ENCODE data around the gene TMEM248. TPM values are rescaled to one million over a fixed set of nuclear protein-coding genes. Genes with fewer than 3 reads are reported as not detected.
"Not testable (repeated sequence)": the region's sequence is repeated elsewhere in the genome, so short reads cannot be mapped to it uniquely, and the experiment has no call there.

Gene TMEM248
- total RNA-seq, 3 donors from 2014 or later (not counting 1 experiment from before 2014, with no cell fraction given) = 97.3 to 105 (median 103) TPM

DNA sequence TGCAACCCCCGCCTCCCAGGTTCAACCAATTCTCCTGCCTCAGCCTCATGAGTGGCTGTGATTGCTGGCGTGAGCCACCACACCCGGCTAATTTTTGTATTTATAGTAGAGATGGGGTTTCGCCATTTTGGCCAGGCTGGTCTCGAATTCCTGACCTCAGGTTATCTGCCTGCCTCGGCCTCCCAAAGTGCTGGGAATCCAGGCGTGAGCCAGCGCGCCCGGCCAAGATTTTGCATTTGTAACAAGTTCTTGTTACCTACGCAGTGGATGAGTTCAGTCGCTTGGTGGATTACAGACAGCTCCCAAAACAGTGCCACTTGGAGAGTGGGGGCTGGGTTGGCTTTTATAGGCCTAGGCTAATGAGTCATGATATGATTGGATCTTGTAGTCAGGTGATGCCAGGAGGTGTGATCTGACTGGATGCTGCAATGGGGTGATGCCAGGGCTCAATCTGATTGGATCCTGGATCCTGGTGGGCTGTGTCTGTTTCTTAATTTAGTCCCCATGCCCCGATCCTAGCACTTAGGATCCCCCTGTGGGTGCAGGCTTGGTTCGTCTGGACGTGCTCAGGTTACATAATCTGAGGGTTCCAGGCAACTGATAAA, 54.1 kb downstream of the TMEM248 start:
- Mint-ChIP-seq H3K36me3 (peaks cover 6% of the 10 kb centered on the region), H3K9me3 (peaks cover 3 to 4% of the 10 kb centered on the region in 2 donors), H3K27ac (no peak overlapping the region), H3K27me3 (ENCODE audit: low read depth in 2 of 2) (no peaks in the 10 kb centered on the region), H3K4me1 (no peaks in the 10 kb centered on the region), H3K4me3 (no peak overlapping the region)
- DNase-seq (no peak), ATAC-seq (no peak)
- intact Hi-C loops (cut with micrococcal nuclease) = no loop called here
- H3K36me3 ChIP-seq (ENCODE audit: control insufficient read depth, insufficient read depth, low read length) = no peaks in the 10 kb centered on the region
- 92% methylated on average over 15 of the region's 15 CpGs for WGBS (ENCODE audit: insufficient coverage)
- TF ChIP-seq, protein P1, sequence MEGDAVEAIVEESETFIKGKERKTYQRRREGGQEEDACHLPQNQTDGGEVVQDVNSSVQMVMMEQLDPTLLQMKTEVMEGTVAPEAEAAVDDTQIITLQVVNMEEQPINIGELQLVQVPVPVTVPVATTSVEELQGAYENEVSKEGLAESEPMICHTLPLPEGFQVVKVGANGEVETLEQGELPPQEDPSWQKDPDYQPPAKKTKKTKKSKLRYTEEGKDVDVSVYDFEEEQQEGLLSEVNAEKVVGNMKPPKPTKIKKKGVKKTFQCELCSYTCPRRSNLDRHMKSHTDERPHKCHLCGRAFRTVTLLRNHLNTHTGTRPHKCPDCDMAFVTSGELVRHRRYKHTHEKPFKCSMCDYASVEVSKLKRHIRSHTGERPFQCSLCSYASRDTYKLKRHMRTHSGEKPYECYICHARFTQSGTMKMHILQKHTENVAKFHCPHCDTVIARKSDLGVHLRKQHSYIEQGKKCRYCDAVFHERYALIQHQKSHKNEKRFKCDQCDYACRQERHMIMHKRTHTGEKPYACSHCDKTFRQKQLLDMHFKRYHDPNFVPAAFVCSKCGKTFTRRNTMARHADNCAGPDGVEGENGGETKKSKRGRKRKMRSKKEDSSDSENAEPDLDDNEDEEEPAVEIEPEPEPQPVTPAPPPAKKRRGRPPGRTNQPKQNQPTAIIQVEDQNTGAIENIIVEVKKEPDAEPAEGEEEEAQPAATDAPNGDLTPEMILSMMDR (IDR thresholded peaks at IDR 0.05) = no peak
- H3K9me3 ChIP-seq (ENCODE audit: control insufficient read depth, insufficient read depth, low read length) = peaks cover 9% of the 10 kb centered on the region
- H3K27me3 ChIP-seq (ENCODE audit: control insufficient read depth, insufficient read depth, low read length) = no peaks in the 10 kb centered on the region
- H3K4me1 ChIP-seq (ENCODE audit: control insufficient read depth, insufficient read depth, low read length) = no peaks in the 10 kb centered on the region
- H3K27ac ChIP-seq (ENCODE audit: low read length) = no peak overlapping the region
- H3K4me3 ChIP-seq (ENCODE audit: low read length) = no peak overlapping the region

DNA sequence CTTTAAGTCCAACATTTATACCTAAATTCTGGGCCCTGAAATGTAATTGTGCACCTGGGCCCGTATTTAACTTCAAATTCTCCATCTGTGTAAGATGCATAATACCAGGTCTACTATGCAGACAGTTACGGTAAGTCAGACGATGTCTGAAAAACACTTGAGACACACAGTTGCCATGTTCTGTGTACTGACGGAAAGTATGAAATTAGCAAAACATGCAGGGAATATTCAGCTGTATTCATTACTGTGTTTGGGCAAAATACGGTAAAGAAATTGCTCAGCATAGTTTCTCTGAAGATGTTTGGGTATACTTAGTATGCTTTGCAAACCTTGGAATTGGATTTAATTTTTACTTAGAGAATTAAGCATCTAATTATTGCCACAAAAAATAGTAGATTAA, 57.3 kb downstream of the TMEM248 start:
- H3K4me1 ChIP-seq (ENCODE audit: control insufficient read depth, insufficient read depth, low read length); H3K9me3 Mint-ChIP-seq; H3K4me3 Mint-ChIP-seq; ATAC-seq; DNase-seq; H3K36me3 ChIP-seq (ENCODE audit: control insufficient read depth, insufficient read depth, low read length); H3K27ac ChIP-seq (ENCODE audit: low read length); H3K4me1 Mint-ChIP-seq; H3K27me3 Mint-ChIP-seq (ENCODE audit: low read depth in 2 of 2); H3K4me3 ChIP-seq (ENCODE audit: low read length); intact Hi-C loops (cut with micrococcal nuclease); H3K27me3 ChIP-seq (ENCODE audit: control insufficient read depth, insufficient read depth, low read length); H3K27ac Mint-ChIP-seq: not testable (repeated sequence)
- WGBS (ENCODE audit: insufficient coverage) = no CpG with 5 or more reads among the region's 5 CpGs
- H3K36me3 Mint-ChIP-seq = peaks cover 11% of the 10 kb centered on the region
- peaks cover 15% of the 10 kb centered on the region for H3K9me3 ChIP-seq (ENCODE audit: control insufficient read depth, insufficient read depth, low read length)

DNA sequence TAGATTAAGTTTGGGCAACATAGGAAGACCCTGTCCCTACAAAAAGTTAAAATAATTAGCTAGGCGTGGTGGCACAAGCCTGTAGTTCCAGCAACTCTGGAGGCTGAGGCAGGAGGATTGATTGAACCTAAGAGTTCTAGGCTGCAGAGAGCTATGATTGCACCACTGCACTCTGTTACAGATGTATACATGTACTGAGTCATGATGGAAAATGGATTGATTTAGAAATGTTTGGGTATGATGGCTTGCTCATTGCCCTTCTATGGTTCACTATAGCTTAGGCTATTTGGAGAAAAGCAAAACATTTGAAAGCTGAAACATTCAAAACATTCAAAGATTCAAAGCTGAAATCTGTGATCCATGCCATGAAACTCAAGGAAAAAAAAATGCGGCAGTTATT, 58.0 kb downstream of the TMEM248 start:
- ATAC-seq; H3K27ac Mint-ChIP-seq; intact Hi-C loops (cut with micrococcal nuclease); H3K27me3 Mint-ChIP-seq (ENCODE audit: low read depth in 2 of 2); H3K9me3 Mint-ChIP-seq; H3K27ac ChIP-seq (ENCODE audit: low read length); H3K4me3 Mint-ChIP-seq; H3K4me1 Mint-ChIP-seq; H3K36me3 ChIP-seq (ENCODE audit: control insufficient read depth, insufficient read depth, low read length); H3K4me1 ChIP-seq (ENCODE audit: control insufficient read depth, insufficient read depth, low read length); H3K4me3 ChIP-seq (ENCODE audit: low read length); DNase-seq; H3K27me3 ChIP-seq (ENCODE audit: control insufficient read depth, insufficient read depth, low read length): not testable (repeated sequence)
- peaks cover 15% of the 10 kb centered on the region for H3K9me3 ChIP-seq (ENCODE audit: control insufficient read depth, insufficient read depth, low read length)
- 89% methylated on average over 2 of the region's 2 CpGs for whole genome bisulfite sequencing (ENCODE audit: insufficient coverage)
- H3K36me3 Mint-ChIP-seq = peaks cover 11% of the 10 kb centered on the region

DNA sequence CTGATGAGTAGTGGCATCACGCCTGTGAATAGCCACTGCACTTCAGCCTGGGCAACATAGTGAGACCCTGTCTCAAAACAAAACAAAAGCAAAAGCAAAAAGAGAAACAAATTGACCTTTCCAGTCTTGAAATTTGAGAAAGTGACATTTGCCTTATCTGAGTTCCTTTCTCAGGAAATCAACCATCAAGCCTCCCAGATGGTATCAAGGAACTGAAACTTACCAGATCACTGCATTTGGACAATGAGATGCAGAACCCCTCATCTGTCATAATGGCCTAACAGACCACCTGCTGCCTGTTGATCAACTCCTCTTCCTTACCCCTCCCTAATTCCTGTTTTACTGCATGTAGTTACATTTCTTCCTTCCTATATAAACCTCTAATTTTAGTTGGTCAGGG, 59.3 kb downstream of the TMEM248 start:
- DNase-seq; H3K9me3 Mint-ChIP-seq; H3K4me3 ChIP-seq (ENCODE audit: low read length); H3K4me3 Mint-ChIP-seq; ATAC-seq; H3K27me3 ChIP-seq (ENCODE audit: control insufficient read depth, insufficient read depth, low read length); H3K4me1 Mint-ChIP-seq; intact Hi-C loops (cut with micrococcal nuclease); H3K27ac Mint-ChIP-seq; H3K4me1 ChIP-seq (ENCODE audit: control insufficient read depth, insufficient read depth, low read length); H3K27ac ChIP-seq (ENCODE audit: low read length); H3K36me3 ChIP-seq (ENCODE audit: control insufficient read depth, insufficient read depth, low read length); H3K27me3 Mint-ChIP-seq (ENCODE audit: low read depth in 2 of 2): not testable (repeated sequence)
- peaks cover 15% of the 10 kb centered on the region for H3K9me3 ChIP-seq (ENCODE audit: control insufficient read depth, insufficient read depth, low read length)
- H3K36me3 Mint-ChIP-seq = peaks cover 11% of the 10 kb centered on the region
- WGBS (ENCODE audit: insufficient coverage) = 100% methylated on average over 1 of the region's 1 CpG

DNA sequence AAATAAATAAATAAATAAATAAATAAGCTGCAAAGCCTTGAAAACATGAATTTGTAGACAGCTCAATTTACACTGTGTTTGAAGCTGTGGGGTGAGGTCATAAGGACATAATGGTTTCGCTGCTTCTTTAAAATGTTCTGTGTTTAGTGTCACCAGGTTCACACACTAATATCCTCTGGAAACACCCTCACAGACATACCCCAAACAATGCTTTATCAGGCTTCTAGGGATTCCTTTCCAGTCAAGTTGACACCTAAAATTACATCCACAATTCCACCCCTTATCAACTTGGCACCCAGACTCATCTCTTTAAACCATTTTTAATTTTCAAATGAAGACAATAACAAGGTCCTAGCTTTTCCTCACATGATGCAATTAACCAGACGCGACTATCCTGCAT, 68.5 kb downstream of the TMEM248 start:
- DNase-seq; H3K9me3 Mint-ChIP-seq; ATAC-seq; H3K27me3 Mint-ChIP-seq (ENCODE audit: low read depth in 2 of 2); intact Hi-C loops (cut with micrococcal nuclease); H3K9me3 ChIP-seq (ENCODE audit: control insufficient read depth, insufficient read depth, low read length); H3K27ac ChIP-seq (ENCODE audit: low read length); H3K4me3 Mint-ChIP-seq; H3K27ac Mint-ChIP-seq; H3K4me3 ChIP-seq (ENCODE audit: low read length); H3K27me3 ChIP-seq (ENCODE audit: control insufficient read depth, insufficient read depth, low read length); H3K4me1 ChIP-seq (ENCODE audit: control insufficient read depth, insufficient read depth, low read length): not testable (repeated sequence)
- peaks cover 34% of the 10 kb centered on the region for H3K36me3 ChIP-seq (ENCODE audit: control insufficient read depth, insufficient read depth, low read length)
- whole genome bisulfite sequencing (ENCODE audit: insufficient coverage) = no CpG with 5 or more reads among the region's 3 CpGs
- peaks cover 21% of the 10 kb centered on the region for H3K36me3 Mint-ChIP-seq
- peaks cover 12 to 13% of the 10 kb centered on the region in 2 donors for H3K4me1 Mint-ChIP-seq

DNA sequence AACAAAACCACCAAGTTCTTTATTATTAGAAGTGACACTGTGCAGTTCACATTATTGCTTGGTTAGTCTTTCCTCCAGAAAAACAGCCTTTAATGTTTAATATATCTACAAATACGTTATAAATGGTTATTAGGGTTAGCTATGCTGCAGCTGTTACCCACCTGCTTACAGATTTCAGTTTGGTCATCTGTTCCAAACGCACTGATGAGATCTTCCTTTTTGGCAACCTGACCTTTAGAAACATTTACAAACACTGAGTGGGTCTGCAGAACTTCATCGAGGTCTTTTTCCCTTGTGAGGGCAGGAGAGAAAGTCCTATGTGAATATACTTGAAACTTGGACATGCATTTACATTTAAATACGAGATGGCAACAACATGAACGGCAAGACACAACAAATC, 73.0 kb downstream of the TMEM248 start:
- ATAC-seq; H3K4me3 ChIP-seq (ENCODE audit: low read length); H3K36me3 Mint-ChIP-seq; H3K9me3 ChIP-seq (ENCODE audit: control insufficient read depth, insufficient read depth, low read length); H3K27me3 ChIP-seq (ENCODE audit: control insufficient read depth, insufficient read depth, low read length); DNase-seq; H3K27me3 Mint-ChIP-seq (ENCODE audit: low read depth in 2 of 2); H3K4me1 ChIP-seq (ENCODE audit: control insufficient read depth, insufficient read depth, low read length); H3K9me3 Mint-ChIP-seq: not testable (repeated sequence)
- Mint-ChIP-seq H3K27ac (peak overlapping the region; percentile 95 to 96), H3K4me1 (peaks cover 29% of the 10 kb centered on the region in 2 donors), H3K4me3 (peak overlapping the region; percentile 98)
- 71% methylated on average over 1 of the region's 5 CpGs for WGBS (ENCODE audit: insufficient coverage)
- H3K36me3 ChIP-seq (ENCODE audit: control insufficient read depth, insufficient read depth, low read length) = peaks cover 19% of the 10 kb centered on the region
- H3K27ac ChIP-seq (ENCODE audit: low read length) = peak overlapping the region; percentile 97
- intact Hi-C loops (cut with micrococcal nuclease) = loop anchor here (2.0 to 10.0 kb wide), 3 partner anchors 149 to 1239 kb away; partner anchors contain the start of gene RABGEF1
